Hematopoietic multipotent progenitor cell (in vitro differentiated cells): Measurements from ENCODE around the gene PLSCR1. TPM values are rescaled to one million over a fixed set of nuclear protein-coding genes. Genes with fewer than 3 reads are reported as not detected.
A peak's percentile ranks its signal among the peaks of the same experiment; 100 is the strongest.
"Not testable (repeated sequence)": the region's sequence is repeated elsewhere in the genome, so short reads cannot be mapped to it uniquely, and the experiment has no call there.

ENCODE experiments used
- DNase-seq, 3 donors: peaks; one replicate each; pipeline ENCODE4 v3.0.0-alpha.2; 2011 to 2015; ENCODE audit warnings: low read depth in 2 of 3, low spot score in 2 of 3
- total RNA-seq: library from RNA; depleted of rRNA; stranded (reverse); fragments of >200 nt; gene quantifications from one replicate; pipeline ENCODE4 v1.2.3, GENCODE V29; 2012

The PLSCR1 gene
- total RNA-seq, 1 donor, result 45.0 TPM

DNA sequence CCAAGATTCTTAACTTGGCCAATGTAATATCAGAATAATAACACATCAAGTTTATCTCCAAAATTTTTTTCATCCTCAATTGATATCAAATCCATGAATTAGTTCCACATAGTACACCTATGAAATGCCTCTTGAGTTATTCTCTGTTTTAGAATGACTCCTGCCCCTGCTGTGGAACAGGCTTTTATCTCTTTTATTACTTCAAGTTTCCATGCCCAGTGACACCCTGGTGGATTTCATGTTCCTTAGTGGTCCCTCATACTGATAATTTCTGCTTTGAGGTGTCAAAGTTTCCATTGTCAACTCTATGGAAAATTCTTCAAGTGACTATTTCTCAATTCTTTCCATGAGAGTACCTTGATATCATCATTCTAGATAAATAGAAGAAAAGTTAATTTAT is 24.6 kb downstream of the PLSCR1 start:
- no peak for DNase-seq

DNA sequence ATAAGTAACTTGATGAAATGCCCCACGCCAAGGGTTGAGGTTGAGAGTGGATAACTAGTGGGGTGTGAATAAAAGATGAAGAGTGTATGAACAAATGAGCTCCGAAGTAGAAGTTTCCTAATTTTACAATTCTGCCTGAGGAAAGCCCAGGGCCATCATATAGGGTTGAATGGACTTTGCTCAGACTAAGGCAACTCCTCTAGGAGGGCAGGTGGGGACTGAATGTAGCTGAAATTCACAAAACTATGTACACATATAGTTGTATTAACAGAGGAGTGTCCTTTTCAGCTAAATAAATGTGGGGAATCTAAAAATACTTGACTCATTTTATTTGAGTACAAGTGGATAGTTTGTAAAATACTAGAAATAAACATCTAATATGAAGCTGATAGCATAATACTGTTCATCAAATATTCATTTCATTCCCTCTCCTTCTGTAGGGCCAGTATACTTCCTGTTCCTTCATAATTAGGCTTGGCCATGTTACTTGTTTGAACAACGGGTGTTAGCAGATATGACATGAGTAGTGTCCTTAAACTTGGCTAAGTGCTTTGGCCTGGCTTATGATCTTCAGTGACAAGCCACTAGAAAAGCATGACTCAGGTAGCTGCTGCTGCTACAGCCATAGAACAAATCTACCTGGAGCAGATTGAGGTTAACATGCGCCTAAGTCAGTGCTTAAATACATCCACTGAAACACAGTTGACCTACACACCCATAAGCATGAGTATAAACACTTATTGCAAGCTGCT is 26.5 kb downstream of the PLSCR1 start:
- no peak for DNase-seq

DNA sequence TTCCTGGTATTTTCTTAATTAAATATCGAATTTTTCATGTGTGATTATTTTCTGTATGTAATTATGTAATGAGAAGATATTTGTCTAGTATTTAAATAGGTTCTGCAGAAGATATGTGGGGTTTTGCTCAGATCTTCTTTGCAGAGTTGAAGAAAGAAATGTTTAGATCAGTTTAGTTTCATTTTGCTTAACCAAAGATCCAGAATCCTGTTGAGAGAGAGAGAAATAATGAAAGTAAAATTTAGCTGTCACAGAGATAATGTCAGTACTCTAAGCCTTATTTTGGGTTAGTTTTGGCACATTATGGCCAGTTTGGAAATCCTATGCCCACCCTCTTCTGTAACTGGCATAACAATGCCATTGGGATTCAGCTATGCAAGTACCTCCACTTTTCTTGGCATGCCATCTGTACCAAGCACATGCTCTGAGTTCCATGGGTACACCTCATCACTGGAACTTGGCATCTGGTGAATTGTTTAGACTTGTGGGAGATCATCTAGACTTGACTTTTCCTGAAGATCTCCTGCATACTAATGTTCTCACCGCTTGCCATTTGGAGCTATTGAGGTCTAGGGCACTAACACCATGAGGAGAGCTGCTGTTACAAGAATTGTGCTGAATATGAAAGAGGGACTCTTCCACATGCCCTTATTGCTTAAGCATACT is 30.9 kb downstream of the PLSCR1 start:
- DNase-seq, result no peak

DNA sequence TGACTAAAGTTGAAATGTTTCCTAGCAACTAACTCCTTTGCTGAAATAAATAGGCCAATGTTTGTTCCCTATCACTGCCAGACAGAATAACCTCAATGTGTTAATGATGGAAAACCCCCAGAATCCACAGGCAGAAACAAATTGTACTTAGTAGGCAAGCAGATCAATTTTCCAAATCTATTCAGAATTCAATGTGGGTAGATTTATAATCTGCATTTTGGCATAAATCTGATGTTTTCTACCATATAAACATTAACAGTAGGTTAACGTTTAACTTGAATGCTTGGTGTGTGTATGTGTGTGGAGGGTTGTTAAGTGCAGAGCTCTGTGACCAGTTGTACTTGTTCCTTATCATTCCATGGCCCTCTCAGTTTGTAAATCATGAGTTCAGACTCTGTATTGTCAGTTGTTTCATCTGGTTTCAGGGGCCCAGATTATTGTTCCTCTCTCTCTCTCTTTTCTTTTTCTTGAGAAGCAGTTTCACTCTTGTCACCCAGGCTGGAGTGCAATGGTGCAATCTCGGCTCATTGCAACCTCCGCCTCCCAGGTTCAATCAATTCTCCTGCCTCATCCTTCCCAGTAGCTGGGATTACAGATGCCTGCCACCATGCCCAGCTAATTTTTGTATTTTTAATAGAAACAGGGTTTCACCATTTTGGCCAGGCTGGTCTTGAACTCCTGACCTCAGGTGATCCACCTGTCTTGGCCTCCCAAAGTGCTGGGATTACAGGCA is 32.8 kb downstream of the PLSCR1 start:
- DNase-seq, result no peak

DNA sequence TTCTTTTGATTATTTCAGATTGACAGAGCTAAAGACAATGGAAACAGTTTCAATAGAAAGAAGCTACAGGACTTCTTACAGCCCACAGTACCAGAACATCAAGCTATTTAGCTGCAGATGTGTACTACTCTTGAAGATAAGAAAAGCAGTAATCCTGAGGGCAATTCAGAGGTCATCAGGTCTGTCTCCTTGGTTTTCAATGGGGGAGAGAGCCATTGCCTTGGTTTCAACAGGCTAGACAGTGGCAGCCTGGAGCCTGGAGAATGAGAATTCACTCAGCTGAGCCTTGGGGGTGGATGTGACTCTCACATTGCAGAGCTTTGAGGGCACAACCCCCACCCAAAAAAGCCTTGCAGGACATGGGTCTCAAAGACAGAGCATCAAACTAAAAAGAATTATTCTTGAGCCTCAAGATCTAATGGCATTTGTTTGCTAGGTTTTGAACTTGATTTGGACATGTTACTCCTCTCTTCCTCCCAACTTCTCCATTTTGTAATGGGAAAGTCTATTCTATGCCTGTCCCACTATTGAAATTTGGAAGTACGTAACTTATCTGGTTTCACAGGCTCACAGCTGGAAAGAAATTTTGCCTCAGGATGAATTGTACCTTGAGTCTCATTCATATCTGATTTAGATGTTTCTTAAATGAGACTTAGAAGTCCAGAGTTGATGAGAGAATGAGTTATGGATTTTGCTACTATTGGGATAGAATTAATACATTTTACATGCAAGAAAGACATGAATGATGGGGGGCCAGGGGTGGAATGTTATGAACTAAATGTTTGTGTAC is 36.9 kb downstream of the PLSCR1 start:
- DNase-seq, result no peak

DNA sequence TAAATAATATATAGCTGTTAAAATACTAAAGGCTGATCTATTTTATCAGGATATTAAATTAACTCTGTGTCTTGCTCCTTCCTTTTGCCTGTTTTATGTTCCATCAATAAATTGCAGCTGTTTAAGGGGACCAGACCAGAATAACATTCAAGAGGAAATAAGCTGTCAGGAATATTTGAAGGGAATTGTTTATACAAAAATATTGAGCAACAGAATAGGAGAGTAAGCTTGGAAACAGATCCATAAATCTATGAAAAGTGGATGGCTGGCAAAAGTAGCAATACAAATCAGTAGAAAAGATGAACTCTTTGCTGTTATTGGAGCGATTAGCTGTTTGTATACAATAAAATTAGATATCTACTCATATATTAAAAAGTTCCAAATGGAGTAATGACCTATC is 38.9 kb downstream of the PLSCR1 start:
- DNase-seq, result no peak

DNA sequence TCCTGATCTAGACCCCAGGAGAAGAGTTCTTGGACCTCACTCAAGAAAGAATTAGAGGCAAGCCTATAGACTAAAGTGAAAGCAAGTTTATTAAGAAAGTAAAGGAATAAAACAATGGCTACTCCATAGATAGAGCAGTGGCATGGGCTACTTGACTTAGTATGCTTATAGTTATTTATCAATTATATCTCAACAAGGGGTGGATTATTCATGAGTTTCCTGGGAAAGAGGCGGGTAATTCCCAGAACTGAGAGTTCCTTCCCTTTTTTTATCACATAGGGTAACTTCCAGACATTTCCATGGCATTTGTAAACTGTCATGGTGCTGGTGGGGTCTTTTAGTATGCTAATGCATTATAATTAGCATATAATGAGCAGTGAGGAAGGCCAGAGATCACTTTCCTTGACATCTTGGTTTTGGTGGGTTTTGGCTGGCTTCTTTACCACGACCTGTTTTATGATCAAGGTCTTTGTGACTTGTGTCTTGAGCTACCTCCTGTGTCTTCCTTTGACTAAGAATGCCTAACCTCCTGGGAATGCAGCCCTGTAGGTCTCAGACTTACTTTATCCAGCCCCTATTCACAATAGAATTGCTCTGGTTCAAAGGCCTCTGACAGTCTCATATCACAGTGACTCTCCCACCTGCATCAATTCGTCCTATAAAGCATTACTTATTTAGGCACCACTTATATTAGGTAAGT is 39.8 kb downstream of the PLSCR1 start:
- DNase-seq, result no peak

DNA sequence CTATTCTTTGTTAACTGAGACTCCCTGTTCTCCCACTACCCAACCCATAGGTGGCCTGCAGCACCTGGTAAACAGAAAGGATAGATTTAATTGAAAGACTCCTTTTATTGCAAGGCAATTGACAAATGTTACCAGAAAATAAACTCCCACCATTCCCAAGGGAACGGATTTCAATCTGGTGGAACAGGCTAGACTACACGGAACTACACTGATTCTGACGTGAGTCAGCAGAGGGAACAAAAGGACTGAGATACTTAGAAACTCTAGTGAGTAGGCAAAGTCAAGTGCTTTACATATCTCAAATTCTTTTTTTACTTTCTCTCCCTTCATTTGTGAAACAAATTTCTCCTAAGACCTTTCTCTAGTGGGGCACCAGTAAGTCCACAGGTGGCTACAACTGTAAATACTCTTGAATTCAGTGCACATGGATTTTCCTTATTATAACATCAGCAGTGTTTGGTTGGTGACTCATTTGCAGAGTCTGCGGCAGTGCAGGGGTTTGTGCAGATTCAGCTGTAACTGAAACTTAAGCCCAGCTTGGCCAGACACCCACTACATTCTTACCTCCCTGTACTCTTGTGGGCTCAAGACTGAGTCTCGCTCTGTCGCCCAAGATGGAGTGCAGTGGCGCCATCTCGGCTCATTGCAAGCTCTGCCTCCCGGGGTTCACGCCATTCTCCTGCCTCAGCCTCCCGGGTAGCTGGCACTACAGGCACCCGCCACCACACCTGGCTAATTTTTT is 40.8 kb downstream of the PLSCR1 start:
- DNase-seq, result no peak

DNA sequence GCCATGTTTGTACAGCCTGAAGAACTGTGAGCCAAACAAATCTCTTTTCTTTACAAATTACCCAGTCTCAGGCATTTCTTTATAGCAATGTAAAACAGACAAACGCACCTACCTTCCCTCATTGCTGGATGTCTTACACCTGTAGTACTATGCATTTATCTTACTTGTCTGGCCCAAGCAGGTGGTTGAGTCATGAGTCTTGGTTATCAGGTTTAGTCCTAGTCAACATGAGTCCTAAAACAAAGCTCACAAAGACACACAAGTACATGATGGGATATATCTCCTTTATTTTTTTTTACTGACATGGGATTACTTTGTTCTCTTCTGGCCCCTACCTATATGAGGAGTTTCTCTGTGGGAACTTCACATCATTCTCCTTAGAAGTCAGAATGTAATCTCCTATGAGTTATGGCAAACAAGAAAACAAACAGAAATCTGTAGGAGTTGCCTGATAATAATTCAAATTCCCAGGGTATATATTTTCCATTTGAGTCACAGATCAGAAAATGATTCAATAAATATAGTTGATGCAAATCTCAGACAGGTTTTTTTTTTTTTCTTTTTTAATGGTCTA is 41.4 kb downstream of the PLSCR1 start:
- no peak for DNase-seq

DNA sequence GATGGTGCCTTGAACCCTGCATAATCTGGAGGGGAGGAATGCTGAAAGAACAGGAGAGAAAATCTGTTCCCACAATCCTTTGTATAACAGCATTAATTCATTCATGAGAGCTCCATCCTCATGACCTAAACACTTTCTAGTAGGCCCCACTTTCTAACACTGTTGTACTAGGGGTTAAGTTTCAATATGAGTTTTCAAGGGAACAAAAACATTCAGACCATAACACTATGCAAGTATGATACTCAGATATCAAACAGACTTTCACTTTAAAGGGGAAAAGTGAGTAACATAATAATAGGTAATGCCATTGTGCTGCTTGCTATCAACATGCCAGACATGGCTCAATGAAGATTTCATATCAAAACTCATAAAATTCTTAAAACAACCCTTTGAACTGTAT is 42.7 kb downstream of the PLSCR1 start:
- no peak for DNase-seq

DNA sequence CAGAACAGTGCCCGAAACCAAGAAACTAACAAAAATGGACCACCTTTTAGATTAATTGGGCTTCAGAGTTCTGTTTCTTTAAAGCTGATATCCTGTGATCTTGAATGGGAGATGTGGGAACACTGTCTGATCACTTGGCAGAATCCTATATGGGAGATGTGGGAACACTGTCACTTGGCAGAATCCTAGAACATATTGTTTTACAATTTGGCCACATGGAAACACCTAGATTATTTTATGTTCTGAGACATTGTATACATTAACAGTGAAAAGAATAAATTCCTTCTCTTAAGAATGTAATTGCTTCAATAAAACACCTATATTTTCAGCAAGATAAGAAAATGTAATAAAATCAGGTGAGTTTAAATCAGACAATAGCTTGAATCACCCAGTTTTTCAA is 44.7 kb downstream of the PLSCR1 start:
- no peak for DNase-seq

DNA sequence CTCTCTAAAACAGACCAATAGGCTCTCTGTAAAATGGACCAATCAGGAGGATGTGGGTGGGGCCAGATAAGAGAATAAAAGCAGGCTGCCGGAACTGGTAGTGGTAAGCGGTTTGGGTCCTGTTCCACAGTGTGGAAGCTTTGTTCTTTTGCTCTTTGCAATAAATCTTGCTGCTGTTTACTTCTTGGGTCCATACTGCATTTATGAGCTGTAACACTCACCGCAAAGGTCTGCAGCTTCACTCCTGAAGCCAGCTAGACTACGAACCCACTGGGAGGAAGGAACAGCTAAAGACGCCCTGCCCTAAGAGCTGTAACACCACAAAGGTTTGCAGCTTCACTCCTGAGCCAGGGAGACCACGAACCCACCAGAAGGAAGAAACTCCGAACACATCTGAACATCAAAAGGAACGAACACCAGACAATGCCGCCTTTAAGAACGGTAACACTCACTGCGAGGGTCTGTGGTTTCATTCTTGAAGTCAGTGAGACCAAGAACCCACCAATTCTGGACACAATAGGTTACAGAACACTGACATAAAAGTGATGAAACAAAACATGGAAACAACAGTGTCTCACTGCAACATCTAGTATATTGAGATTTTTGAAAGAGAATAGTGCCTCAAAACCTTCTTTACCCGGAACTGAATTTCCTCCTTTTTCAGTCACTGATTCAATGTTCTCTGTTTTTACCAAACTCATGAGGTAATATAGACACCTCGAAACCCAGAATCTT is 46.2 kb downstream of the PLSCR1 start:
- DNase-seq, result peak in 1 of 3 donors; percentile 35

DNA sequence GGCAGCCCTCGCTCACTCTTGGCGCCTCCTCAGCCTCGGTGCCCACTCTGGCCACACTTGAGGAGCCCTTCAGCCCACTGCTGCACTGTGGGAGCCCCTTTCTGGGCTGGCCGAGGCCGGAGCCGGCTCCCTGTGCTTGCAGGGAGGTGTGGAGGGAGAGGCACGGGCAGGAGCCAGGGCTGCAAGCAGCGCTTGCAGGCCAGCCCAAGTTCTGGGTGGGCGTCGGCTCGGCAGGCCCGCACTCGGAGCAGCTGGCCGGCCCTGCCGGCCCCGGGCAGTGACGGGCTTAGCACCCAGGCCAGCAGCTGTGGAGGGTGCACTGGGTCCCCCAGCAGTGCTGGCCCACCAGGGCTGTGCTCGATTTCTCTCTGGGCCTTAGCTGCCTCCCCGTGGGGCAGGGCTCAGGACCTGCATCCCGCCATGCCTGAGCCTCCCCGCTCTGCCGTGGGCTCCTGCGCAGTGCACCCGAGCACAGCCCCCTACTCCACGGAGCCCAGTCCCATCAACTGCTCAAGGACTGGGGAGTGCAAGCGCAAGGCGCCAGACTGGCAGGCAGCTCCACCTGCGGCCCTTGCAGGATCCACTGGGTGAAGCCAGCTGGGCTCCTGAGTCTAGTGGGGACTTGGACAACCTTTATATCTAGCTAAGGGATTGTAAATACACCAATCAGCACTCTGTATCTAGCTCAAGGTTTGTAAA is 47.1 kb downstream of the PLSCR1 start:
- not testable (repeated sequence) for DNase-seq

DNA sequence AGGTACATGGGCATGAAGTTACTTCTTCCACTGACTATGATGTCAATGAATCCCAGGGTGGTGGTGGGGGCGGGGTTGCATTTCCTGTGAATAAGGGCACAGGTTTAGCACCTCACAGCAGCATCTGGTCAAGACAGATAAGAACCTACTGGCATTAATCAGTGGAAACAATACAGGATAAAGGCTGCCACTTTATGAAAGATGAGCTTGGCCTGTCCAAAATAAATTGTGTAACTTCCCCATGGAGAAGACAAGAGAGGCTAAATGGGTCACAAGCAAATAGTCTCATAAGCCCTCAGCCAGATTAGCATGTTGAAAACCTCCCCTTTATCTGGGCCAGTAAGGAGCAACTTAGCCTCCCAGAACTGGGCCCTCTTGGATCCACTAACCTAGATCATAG is 47.7 kb downstream of the PLSCR1 start:
- peak in 2 of 3 donors; percentile 35 to 60 for DNase-seq

DNA sequence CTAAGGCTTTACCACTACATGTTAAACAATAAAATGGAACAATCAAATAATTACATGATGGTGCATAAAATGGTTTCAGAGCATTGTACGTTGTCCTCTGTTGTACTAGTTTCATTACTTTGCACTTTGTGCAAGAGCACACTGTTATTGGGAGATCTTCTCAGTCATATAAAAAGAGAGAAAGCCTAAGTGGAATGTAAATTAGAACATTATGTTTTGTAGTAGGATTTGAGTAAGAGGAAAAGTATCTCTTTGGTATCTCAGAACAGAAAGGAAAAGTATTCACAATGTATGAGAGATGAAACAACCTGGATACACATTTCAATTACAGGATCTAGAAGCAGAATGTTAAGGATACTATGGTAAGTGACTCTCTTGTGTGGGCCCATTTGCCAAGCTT is 48.2 kb downstream of the PLSCR1 start:
- DNase-seq, result no peak

DNA sequence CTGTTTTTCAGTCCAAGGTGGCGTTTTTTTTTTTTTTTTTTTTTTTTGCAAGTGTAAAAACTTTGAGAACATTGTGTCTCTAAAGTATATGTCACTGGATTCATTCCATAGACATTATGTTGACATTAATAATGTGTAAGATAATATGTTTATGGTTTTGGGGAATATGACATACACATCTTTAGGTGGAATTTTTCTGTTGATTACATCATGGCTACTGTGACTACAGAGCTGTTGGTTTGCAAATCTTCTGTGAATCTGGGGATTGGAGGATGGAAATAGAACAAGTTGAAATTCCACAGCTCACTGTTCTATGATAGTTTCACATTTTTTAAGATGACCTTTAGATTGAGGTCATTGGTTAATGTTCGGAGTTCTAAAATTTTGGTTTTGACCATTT is 50.6 kb downstream of the PLSCR1 start:
- no peak for DNase-seq

DNA sequence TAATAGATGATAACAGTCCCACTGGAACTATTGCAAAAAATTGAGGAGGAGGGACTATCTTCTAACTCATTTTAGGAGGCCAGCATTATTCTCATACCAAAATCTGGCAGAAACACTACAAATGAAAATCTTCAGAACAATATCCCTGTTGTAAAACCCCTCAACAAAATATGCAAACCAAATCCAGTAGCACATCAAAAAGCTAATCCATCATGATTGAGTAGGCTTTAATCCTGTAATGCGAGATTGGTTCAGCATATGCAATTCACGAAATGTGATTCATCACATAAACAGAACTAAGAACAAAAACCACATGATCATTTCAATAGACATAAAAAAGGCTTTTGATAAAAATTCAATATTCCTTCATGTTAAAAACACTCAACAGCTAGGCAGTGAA is 51.2 kb downstream of the PLSCR1 start:
- no peak for DNase-seq

DNA sequence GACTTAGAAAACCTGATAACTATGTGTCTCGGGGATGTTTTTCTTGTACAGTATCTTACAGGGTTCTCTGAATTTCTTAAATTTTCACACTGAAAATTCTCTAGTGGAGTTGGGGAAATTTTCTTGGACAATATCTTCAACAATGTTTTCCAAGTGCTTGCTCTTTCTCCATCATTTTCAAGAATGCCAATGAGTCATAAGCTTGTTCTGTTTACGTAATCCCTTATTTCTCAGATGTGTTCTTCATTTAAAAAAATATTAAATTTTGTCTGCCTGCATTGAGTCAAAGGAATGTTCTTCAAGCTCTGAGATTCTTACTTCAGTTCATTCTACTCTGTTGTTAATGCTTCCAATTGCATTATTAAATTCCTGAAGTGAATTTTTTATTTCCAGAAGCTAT is 53.1 kb downstream of the PLSCR1 start:
- DNase-seq, result no peak
